GM23338 (cell line): ENCODE data around the gene GPR153. TPM values are rescaled to one million over a fixed set of nuclear protein-coding genes. Genes with fewer than 3 reads are reported as not detected.

Source experiments
- ATAC-seq: fragments of 200-7000 bp; cut with Tn5 transposase; 3 replicates; pipeline ENCODE4 v1.9.1; 2020
- DNase-seq: peaks from one replicate; pipeline ENCODE4 v3.0.0-alpha.2; 2015; ENCODE audit warnings: low spot score
- H2AFZ ChIP-seq: fragments of 200-600 bp; sonication (generic); 2 replicates; pipeline ENCODE4 v1.8.0; 2016; ENCODE audit warnings: antibody characterized with exemption, mild to moderate bottlenecking, moderate library complexity
- H3F3A ChIP-seq: fragments of 200-600 bp; sonication (generic); replicated peaks from 2 replicates; pipeline ENCODE4 v1.8.0; 2017; ENCODE audit warnings: antibody characterized with exemption, mixed run types, low read depth
- H3K27ac ChIP-seq: fragments of 200-600 bp; sonication (generic); 2 replicates; pipeline ENCODE4 v1.6.1; 2016; ENCODE audit warnings: low read depth
- H3K27me3 ChIP-seq: fragments of 200-600 bp; sonication (generic); 2 replicates; pipeline ENCODE4 v1.8.0; 2016; ENCODE audit warnings: mild to moderate bottlenecking, mixed run types, moderate library complexity; ENCODE audit not compliant: insufficient read depth
- H3K36me3 ChIP-seq: fragments of 200-600 bp; sonication (generic); 2 replicates; pipeline ENCODE4 v1.8.0; 2016; ENCODE audit warnings: mild to moderate bottlenecking; ENCODE audit not compliant: insufficient read depth
- H3K4me1 ChIP-seq: fragments of 200-600 bp; sonication (generic); 2 replicates; pipeline ENCODE4 v1.8.0; 2016; ENCODE audit warnings: mild to moderate bottlenecking, moderate library complexity; ENCODE audit not compliant: insufficient read depth
- H3K4me2 ChIP-seq: fragments of 200-600 bp; sonication (generic); 2 replicates; pipeline ENCODE4 v1.7.1; 2017; ENCODE audit warnings: mixed run types
- H3K4me3 ChIP-seq: fragments of 200-600 bp; sonication (generic); 2 replicates; pipeline ENCODE4 v1.6.1; 2016; ENCODE audit warnings: mixed run types
- H3K79me2 ChIP-seq: fragments of 200-600 bp; sonication (generic); replicated peaks from 2 replicates; pipeline ENCODE4 v1.8.0; 2017; ENCODE audit warnings: mild to moderate bottlenecking; ENCODE audit not compliant: insufficient read depth
- H3K9me2 ChIP-seq: fragments of 200-600 bp; sonication (generic); 2 replicates; pipeline ENCODE4 v1.8.0; 2017; ENCODE audit not compliant: insufficient read depth
- H4K20me1 ChIP-seq: fragments of 200-600 bp; sonication (generic); replicated peaks from 2 replicates; pipeline ENCODE4 v1.8.0; 2017; ENCODE audit warnings: mild to moderate bottlenecking; ENCODE audit not compliant: insufficient read depth
- H3K27ac Mint-ChIP-seq: 2 replicates; pipeline ENCODE4 v1.8.0; 2020; ENCODE audit warnings: inconsistent platforms, mild to moderate bottlenecking, moderate library complexity, mixed read lengths
- H3K27me3 Mint-ChIP-seq: 3 replicates; pipeline ENCODE4 v1.8.0; 2022; ENCODE audit warnings: low read depth, mild to moderate bottlenecking, moderate library complexity, mixed read lengths, inconsistent platforms; ENCODE audit not compliant: insufficient read depth, poor library complexity
- H3K36me3 Mint-ChIP-seq: 3 replicates; pipeline ENCODE4 v1.8.0; 2021; ENCODE audit warnings: low read depth, mild to moderate bottlenecking, inconsistent platforms, moderate library complexity, mixed read lengths
- H3K4me1 Mint-ChIP-seq: 3 replicates; pipeline ENCODE4 v1.8.0; 2020; ENCODE audit warnings: mild to moderate bottlenecking, inconsistent platforms, mixed read lengths
- H3K4me3 Mint-ChIP-seq: 3 replicates; pipeline ENCODE4 v1.8.0; 2021; ENCODE audit warnings: moderate library complexity, mild to moderate bottlenecking, inconsistent platforms, mixed read lengths
- H3K9me3 Mint-ChIP-seq: 3 replicates; pipeline ENCODE4 v1.8.0; 2020; ENCODE audit warnings: moderate library complexity, mild to moderate bottlenecking, inconsistent platforms, mixed read lengths
- EZH2 ChIP-seq: fragments of 200-600 bp; sonication (generic); IDR thresholded peaks from one replicate; pipeline ENCODE4 v1.8.0; 2017; ENCODE audit warnings: antibody characterized with exemption, mild to moderate bottlenecking, low read depth; ENCODE audit not compliant: unreplicated experiment
- EZH2phosphoT487 ChIP-seq: fragments of 200-600 bp; sonication (generic); IDR thresholded peaks from one replicate; pipeline ENCODE4 v1.8.1; 2018; ENCODE audit warnings: antibody characterized with exemption; ENCODE audit not compliant: unreplicated experiment
- JUNB ChIP-seq: IDR thresholded peaks from one replicate; pipeline ENCODE4 v1.6.1; 2016; ENCODE audit warnings: antibody characterized with exemption; ENCODE audit not compliant: unreplicated experiment
- NANOG ChIP-seq: IDR thresholded peaks from 2 replicates; pipeline ENCODE4 v1.6.1; 2016; ENCODE audit warnings: antibody characterized with exemption, borderline replicate concordance
- ZNF114 ChIP-seq: fragments of 250-450 bp; sonication (Bioruptor Pico); IDR thresholded peaks from 2 replicates; pipeline ENCODE4 v1.5.0; 2020; ENCODE audit warnings: mild to moderate bottlenecking, moderate library complexity
- ZNF331 ChIP-seq: fragments of 250-450 bp; sonication (Bioruptor Pico); IDR thresholded peaks from 2 replicates; pipeline ENCODE4 v1.5.0; 2020; ENCODE audit warnings: low read depth, mild to moderate bottlenecking, moderate library complexity
- polyA plus RNA-seq: library from polyadenylated mRNA; unstranded; fragments of >200 nt; fragmentation: Nextera tagmentation; extraction: Ambion mirVana; gene quantifications from 2 replicates; pipeline ENCODE4 v1.2.1, GENCODE V29; 2016
- total RNA-seq: library from RNA; depleted of rRNA; stranded (reverse); fragments of >200 nt; shearing (Covaris generic); gene quantifications from 2 replicates; pipeline ENCODE4 v1.2.3, GENCODE V29; 2014
- TF ChIP-seq, protein P1 (sequence below): IDR thresholded peaks from 2 replicates; pipeline ENCODE4 v1.6.1; 2016; ENCODE audit warnings: antibody characterized with exemption
- TF ChIP-seq, protein P2 (sequence below): IDR thresholded peaks from one replicate; pipeline ENCODE4 v1.6.1; 2018; ENCODE audit warnings: antibody characterized with exemption; ENCODE audit not compliant: unreplicated experiment
- TF ChIP-seq, protein P3 (sequence below), 2 experiments: fragments of 200-600 bp in 1 of 2; sonication (generic) in 1 of 2; conservative IDR thresholded peaks; 2 replicates each; pipeline versions ENCODE4 v1.5.1 to v1.6.1; 2016 to 2017; ENCODE audit warnings: antibody characterized with exemption in 2 of 2, low read depth in 2 of 2, mild to moderate bottlenecking in 2 of 2, moderate library complexity in 1 of 2
- TF ChIP-seq, protein P4 (sequence below): fragments of 250-450 bp; sonication (Bioruptor Pico); IDR thresholded peaks from 2 replicates; pipeline ENCODE4 v1.5.0; 2020; ENCODE audit warnings: mild to moderate bottlenecking, moderate library complexity

Gene GPR153
- total and polyA plus RNA-seq, 2 experiments from 2014 or later, result 1.3 to 9.0 TPM

DNA sequence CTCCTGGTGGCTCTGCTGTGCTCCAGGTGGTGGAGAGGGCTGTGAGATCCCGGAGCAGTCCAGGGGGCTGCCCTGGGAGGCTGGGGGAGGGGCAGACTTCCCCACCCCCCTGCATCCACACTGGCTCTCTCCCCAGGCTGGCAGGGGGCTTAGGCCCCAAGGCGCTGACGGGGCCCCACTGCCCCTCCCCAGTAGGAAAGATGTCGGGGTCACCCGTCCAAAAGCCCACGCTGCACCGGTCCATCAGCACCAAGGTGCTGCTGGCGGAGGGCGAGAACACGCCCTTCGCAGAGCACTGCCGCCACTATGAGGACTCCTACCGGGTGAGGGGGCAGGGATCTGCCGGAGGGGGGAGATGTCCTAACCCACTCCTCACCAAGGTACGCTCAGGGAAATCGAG, 49.2 kb downstream of the GPR153 start (continued):
- TF ChIP-seq, protein P1, sequence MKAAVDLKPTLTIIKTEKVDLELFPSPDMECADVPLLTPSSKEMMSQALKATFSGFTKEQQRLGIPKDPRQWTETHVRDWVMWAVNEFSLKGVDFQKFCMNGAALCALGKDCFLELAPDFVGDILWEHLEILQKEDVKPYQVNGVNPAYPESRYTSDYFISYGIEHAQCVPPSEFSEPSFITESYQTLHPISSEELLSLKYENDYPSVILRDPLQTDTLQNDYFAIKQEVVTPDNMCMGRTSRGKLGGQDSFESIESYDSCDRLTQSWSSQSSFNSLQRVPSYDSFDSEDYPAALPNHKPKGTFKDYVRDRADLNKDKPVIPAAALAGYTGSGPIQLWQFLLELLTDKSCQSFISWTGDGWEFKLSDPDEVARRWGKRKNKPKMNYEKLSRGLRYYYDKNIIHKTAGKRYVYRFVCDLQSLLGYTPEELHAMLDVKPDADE, result no peak
- TF ChIP-seq, protein P2, sequence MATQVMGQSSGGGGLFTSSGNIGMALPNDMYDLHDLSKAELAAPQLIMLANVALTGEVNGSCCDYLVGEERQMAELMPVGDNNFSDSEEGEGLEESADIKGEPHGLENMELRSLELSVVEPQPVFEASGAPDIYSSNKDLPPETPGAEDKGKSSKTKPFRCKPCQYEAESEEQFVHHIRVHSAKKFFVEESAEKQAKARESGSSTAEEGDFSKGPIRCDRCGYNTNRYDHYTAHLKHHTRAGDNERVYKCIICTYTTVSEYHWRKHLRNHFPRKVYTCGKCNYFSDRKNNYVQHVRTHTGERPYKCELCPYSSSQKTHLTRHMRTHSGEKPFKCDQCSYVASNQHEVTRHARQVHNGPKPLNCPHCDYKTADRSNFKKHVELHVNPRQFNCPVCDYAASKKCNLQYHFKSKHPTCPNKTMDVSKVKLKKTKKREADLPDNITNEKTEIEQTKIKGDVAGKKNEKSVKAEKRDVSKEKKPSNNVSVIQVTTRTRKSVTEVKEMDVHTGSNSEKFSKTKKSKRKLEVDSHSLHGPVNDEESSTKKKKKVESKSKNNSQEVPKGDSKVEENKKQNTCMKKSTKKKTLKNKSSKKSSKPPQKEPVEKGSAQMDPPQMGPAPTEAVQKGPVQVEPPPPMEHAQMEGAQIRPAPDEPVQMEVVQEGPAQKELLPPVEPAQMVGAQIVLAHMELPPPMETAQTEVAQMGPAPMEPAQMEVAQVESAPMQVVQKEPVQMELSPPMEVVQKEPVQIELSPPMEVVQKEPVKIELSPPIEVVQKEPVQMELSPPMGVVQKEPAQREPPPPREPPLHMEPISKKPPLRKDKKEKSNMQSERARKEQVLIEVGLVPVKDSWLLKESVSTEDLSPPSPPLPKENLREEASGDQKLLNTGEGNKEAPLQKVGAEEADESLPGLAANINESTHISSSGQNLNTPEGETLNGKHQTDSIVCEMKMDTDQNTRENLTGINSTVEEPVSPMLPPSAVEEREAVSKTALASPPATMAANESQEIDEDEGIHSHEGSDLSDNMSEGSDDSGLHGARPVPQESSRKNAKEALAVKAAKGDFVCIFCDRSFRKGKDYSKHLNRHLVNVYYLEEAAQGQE, result no peak
- TF ChIP-seq, protein P3, sequence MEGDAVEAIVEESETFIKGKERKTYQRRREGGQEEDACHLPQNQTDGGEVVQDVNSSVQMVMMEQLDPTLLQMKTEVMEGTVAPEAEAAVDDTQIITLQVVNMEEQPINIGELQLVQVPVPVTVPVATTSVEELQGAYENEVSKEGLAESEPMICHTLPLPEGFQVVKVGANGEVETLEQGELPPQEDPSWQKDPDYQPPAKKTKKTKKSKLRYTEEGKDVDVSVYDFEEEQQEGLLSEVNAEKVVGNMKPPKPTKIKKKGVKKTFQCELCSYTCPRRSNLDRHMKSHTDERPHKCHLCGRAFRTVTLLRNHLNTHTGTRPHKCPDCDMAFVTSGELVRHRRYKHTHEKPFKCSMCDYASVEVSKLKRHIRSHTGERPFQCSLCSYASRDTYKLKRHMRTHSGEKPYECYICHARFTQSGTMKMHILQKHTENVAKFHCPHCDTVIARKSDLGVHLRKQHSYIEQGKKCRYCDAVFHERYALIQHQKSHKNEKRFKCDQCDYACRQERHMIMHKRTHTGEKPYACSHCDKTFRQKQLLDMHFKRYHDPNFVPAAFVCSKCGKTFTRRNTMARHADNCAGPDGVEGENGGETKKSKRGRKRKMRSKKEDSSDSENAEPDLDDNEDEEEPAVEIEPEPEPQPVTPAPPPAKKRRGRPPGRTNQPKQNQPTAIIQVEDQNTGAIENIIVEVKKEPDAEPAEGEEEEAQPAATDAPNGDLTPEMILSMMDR (conservative IDR thresholded peaks at IDR 0.05; ENCODE audit: low read depth in 2 of 2), result no peak
- TF ChIP-seq ZNF114 (no peak), NANOG (no peak)

DNA sequence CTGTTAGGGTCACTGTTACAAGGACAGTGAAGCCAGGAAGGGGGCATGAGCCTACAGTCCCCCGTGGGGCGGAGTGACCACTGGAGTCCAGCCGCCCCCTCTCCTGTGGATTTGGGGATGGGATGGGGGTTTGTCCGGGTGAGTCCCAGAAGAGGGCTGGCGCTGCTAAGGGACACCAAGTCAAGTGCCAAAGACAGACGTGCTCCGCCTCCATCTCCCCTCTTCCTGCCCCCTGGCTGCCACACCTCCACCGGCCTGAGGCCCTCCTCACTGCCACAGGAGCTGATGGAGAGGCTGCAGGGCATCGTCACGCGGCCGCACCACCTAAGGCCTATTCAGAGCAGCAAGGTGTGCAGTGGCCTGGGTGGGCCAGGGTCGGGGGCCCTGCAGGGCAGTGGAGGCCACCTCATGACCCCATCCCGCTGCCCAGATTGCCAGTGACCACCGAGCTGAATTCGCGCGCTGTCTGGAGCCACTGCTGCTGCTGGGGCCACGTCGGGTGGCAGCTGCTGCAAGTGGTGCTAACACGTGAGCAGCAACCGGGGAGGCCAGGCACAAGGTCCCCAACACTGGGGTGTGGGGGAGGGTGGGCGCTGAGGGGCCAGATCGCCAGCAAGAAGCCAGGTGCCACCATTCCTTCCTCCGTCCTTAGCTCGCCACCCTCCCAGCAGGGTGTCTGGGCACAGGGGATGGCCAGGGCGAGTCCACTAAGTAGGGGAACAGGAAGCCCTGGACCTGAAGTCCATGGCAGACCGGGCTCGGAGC, 50.1 kb downstream of the GPR153 start:
- H3K27me3 ChIP-seq, result peaks cover 43% of the 10 kb centered on the region
- H3K9me3 Mint-ChIP-seq, result no peaks in the 10 kb centered on the region; the same call in 2 of the 3 replicates
- H3K36me3 ChIP-seq, result no peaks in the 10 kb centered on the region
- H3K4me3 ChIP-seq, result no peak overlapping the region
- H3K4me1 ChIP-seq, result peaks cover 27% of the 10 kb centered on the region
- ATAC-seq, result no peak
- no peak overlapping the region for H3K27ac Mint-ChIP-seq
- H3K27ac ChIP-seq, result no peak overlapping the region
- no peak overlapping the region for H2AFZ ChIP-seq
- no peaks in the 10 kb centered on the region for H3K9me2 ChIP-seq
- no peak overlapping the region for H3K4me3 Mint-ChIP-seq
- H3K27me3 Mint-ChIP-seq, result peaks cover 35% of the 10 kb centered on the region
- H3K36me3 Mint-ChIP-seq, result no peaks in the 10 kb centered on the region
- H4K20me1 ChIP-seq, result no peaks in the 10 kb centered on the region
- 0 out of 2 replicates have a peak, but pooled peaks cover 5% of the 10 kb centered on the region for H3F3A ChIP-seq
- H3K79me2 ChIP-seq, result no peaks in the 10 kb centered on the region
- H3K4me2 ChIP-seq, result no peak overlapping the region
- DNase-seq, result no peak
- peaks cover 22% of the 10 kb centered on the region for H3K4me1 Mint-ChIP-seq
- TF ChIP-seq JUNB, result no peak
- TF ChIP-seq ZNF114, result no peak
- TF ChIP-seq, protein P4, sequence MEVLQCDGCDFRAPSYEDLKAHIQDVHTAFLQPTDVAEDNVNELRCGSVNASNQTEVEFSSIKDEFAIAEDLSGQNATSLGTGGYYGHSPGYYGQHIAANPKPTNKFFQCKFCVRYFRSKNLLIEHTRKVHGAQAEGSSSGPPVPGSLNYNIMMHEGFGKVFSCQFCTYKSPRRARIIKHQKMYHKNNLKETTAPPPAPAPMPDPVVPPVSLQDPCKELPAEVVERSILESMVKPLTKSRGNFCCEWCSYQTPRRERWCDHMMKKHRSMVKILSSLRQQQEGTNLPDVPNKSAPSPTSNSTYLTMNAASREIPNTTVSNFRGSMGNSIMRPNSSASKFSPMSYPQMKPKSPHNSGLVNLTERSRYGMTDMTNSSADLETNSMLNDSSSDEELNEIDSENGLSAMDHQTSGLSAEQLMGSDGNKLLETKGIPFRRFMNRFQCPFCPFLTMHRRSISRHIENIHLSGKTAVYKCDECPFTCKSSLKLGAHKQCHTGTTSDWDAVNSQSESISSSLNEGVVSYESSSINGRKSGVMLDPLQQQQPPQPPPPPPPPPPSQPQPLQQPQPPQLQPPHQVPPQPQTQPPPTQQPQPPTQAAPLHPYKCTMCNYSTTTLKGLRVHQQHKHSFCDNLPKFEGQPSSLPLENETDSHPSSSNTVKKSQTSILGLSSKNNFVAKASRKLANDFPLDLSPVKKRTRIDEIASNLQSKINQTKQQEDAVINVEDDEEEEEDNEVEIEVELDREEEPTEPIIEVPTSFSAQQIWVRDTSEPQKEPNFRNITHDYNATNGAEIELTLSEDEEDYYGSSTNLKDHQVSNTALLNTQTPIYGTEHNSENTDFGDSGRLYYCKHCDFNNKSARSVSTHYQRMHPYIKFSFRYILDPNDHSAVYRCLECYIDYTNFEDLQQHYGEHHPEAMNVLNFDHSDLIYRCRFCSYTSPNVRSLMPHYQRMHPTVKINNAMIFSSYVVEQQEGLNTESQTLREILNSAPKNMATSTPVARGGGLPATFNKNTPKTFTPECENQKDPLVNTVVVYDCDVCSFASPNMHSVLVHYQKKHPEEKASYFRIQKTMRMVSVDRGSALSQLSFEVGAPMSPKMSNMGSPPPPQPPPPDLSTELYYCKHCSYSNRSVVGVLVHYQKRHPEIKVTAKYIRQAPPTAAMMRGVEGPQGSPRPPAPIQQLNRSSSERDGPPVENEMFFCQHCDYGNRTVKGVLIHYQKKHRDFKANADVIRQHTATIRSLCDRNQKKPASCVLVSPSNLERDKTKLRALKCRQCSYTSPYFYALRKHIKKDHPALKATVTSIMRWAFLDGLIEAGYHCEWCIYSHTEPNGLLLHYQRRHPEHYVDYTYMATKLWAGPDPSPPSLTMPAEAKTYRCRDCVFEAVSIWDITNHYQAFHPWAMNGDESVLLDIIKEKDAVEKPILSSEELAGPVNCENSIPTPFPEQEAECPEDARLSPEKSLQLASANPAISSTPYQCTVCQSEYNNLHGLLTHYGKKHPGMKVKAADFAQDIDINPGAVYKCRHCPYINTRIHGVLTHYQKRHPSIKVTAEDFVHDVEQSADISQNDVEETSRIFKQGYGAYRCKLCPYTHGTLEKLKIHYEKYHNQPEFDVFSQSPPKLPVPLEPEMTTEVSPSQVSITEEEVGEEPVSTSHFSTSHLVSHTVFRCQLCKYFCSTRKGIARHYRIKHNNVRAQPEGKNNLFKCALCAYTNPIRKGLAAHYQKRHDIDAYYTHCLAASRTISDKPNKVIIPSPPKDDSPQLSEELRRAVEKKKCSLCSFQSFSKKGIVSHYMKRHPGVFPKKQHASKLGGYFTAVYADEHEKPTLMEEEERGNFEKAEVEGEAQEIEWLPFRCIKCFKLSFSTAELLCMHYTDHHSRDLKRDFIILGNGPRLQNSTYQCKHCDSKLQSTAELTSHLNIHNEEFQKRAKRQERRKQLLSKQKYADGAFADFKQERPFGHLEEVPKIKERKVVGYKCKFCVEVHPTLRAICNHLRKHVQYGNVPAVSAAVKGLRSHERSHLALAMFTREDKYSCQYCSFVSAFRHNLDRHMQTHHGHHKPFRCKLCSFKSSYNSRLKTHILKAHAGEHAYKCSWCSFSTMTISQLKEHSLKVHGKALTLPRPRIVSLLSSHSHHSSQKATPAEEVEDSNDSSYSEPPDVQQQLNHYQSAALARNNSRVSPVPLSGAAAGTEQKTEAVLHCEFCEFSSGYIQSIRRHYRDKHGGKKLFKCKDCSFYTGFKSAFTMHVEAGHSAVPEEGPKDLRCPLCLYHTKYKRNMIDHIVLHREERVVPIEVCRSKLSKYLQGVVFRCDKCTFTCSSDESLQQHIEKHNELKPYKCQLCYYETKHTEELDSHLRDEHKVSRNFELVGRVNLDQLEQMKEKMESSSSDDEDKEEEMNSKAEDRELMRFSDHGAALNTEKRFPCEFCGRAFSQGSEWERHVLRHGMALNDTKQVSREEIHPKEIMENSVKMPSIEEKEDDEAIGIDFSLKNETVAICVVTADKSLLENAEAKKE, result no peak
- no peak for TF ChIP-seq ZNF331 (CRISPR knock-in tag)
- no peak for TF ChIP-seq EZH2
- TF ChIP-seq EZH2phosphoT487, result no peak
- TF ChIP-seq, protein P1, result no peak
